SK-N-MC (cell line): ENCODE measurements around the gene TMCO2.
"Not testable (repeated sequence)": the region's sequence is repeated elsewhere in the genome, so short reads cannot be mapped to it uniquely, and the experiment has no call there.

Source experiments
- DNase-seq: peaks from one replicate; pipeline ENCODE4 v3.0.0-alpha.2; 2011; ENCODE audit warnings: low read depth, low spot score
- H3K27ac ChIP-seq: fragments of 200-600 bp; sonication (generic); 2 replicates; pipeline ENCODE4 v1.5.1; 2016; ENCODE audit warnings: mixed run types
- H3K36me3 ChIP-seq: fragments of 200-600 bp; sonication (generic); 2 replicates; pipeline ENCODE4 v1.6.1; 2017; ENCODE audit warnings: antibody characterized with exemption, low read length, mixed read lengths; ENCODE audit not compliant: insufficient read depth
- H3K4me3 ChIP-seq: fragments of 200-600 bp; sonication (generic); 2 replicates; pipeline ENCODE4 v1.5.1; 2016
- H3K9ac ChIP-seq: fragments of 200-600 bp; sonication (generic); 2 replicates; pipeline ENCODE4 v1.8.0; 2017; ENCODE audit warnings: mixed run types, mixed read lengths; ENCODE audit not compliant: insufficient read length
- H3K9me3 ChIP-seq: fragments of 200-600 bp; sonication (generic); 2 replicates; pipeline ENCODE4 v1.6.1; 2017; ENCODE audit warnings: low read depth, mild to moderate bottlenecking, antibody characterized with exemption, low read length, moderate library complexity, mixed read lengths
- EZH2 ChIP-seq: fragments of 200-600 bp; sonication (generic); IDR thresholded peaks from one replicate; pipeline ENCODE4 v1.6.1; 2017; ENCODE audit warnings: antibody characterized with exemption
- FOXP2 ChIP-seq: optimal IDR thresholded peaks from 2 replicates; pipeline ENCODE3; 2011; ENCODE audit warnings: mild to moderate bottlenecking, moderate library complexity; ENCODE audit not compliant: insufficient read depth; ENCODE audit errors: extremely low read length, control extremely low read depth
- POLR2AphosphoS5 ChIP-seq: IDR thresholded peaks from 2 replicates; pipeline ENCODE4 v1.6.1; 2012; ENCODE audit warnings: mild to moderate bottlenecking, low read depth, low read length, borderline replicate concordance

TMCO2 gene

GRCh38 chr1:40247655-40248054, at the start of gene TMCO2:
TMCO2 (plus strand) TSS chr1:40247937; CDS start chr1:40247994, 57 bp downstream.
- TF ChIP-seq EZH2 (no peak), FOXP2 (no peak), POLR2AphosphoS5 (no peak)
- no peak within 1 kb of the TSS for H3K27ac ChIP-seq
- no peak within 1 kb of the TSS for H3K4me3 ChIP-seq
- no peak within 1 kb of the TSS for H3K9ac ChIP-seq
- H3K9me3 ChIP-seq, result no peaks in the 10 kb centered on the region
- DNase-seq, result no peak
- H3K36me3 ChIP-seq, result no peaks in the 10 kb centered on the region

GRCh38 chr1:40199126-40199525, 48.6 kb upstream of the TMCO2 start:
- Histone ChIP-seq H3K9ac (no peak overlapping the region), H3K36me3 (peaks cover 25% of the 10 kb centered on the region), H3K4me3 (no peak overlapping the region), H3K9me3 (no peaks in the 10 kb centered on the region), H3K27ac (no peak overlapping the region)
- DNase-seq, result no peak
- TF ChIP-seq FOXP2 (no peak), POLR2AphosphoS5 (no peak), EZH2 (no peak)

- Histone ChIP-seq H3K36me3 (no peaks in the 10 kb centered on the region), H3K9ac (no peak overlapping the region), H3K9me3 (no peaks in the 10 kb centered on the region), H3K27ac (no peak overlapping the region), H3K4me3 (no peak overlapping the region)
- TF ChIP-seq EZH2 (no peak), FOXP2 (no peak), POLR2AphosphoS5 (no peak)
- DNase-seq, result no peak
Observed at GRCh38 chr1:40204856-40205255, 42.9 kb upstream of the TMCO2 start.

- no peak overlapping the region for H3K4me3 ChIP-seq
- H3K36me3 ChIP-seq, result peaks cover 10% of the 10 kb centered on the region
- DNase-seq, result no peak
- no peaks in the 10 kb centered on the region for H3K9me3 ChIP-seq
- no peak overlapping the region for H3K27ac ChIP-seq
- H3K9ac ChIP-seq, result no peak overlapping the region
- no peak for TF ChIP-seq FOXP2
Observed at GRCh38 chr1:40210511-40211204, 37.1 kb upstream of the TMCO2 start.

DNA sequence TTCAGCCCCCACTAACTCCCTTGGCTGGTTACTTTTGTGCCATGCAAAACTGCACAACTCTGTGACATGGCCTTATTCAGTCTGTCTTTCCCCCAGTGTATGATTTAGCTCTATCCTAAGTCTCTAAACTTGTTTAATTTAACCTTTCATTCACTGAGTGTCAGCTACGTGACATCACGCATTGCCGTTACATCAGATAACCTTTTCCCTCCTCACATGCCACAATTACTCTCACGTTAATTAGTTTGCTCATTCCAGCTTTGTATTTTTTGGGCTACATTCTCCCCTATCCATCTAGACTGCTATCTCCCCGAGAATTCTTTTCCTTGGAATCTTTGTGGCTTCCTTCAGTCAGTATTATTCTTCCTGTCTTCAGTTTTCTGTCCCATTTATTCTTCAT, 29.4 kb upstream of the TMCO2 start:
- Histone ChIP-seq H3K4me3 (no peak overlapping the region), H3K27ac (no peak overlapping the region; the same call in 1 of the 2 replicates), H3K9me3 (no peaks in the 10 kb centered on the region), H3K36me3 (peaks cover 12% of the 10 kb centered on the region), H3K9ac (no peak overlapping the region)
- no peak for DNase-seq
- TF ChIP-seq POLR2AphosphoS5 (no peak), FOXP2 (no peak), EZH2 (no peak)

DNA sequence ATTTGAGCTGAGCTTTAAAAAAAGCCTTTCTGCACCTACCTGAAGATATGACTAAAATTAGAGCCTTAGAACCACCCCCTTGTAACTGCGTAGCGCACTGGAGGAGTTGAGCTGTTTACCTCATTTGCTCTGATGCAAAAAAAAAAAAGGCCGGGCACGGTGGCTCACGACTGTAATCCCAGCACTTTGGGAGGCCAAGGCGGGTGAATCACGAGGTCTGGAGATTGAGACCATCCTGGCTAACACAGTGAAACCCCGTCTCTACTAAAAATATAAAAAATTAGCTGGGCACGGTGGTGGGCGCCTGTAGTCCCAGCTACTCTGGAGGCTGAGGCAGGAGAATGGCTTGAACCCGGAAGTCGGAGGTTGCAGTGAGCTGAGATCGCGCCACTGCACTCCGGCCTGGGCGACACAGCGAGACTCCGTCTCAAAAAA, 26.2 kb upstream of the TMCO2 start:
- H3K9me3 ChIP-seq, H3K9ac ChIP-seq, H3K27ac ChIP-seq, DNase-seq, H3K36me3 ChIP-seq, H3K4me3 ChIP-seq: not testable (repeated sequence)

DNA sequence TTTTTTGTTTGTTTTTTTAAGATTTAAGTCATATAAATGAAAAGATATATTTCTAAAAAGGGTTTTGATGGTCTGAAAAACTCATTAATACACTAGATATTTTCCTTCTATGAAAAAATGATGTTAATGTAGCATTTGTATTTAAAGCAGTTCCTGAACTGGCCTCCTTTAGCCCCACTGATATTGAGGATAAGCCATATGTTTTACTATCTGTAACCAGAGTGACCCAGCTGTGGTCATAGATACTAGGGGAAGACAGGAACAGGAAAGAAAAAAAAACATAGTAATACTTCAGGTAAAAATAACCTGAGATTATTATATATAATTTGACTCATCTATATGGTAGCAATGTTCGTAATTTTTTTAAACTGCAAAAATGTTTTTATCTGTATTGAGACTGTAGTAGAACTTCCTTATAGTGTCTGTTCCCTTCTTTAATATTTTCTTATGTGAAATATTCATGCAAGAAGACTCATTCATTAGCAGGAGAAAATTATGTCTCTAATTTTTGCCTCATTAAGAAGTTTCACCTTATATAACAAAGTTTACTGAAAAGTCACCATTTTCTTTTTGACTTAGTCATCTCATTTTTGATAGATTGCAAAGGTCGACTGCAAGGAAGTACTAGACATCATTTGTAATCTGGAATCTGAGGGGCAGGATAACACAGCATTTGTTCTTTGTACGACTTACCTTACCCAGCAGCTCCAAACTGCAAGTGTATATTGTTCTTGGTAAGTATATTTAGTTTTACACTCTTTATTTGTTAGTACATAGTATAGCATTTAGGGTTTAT, 25.6 kb upstream of the TMCO2 start:
- TF ChIP-seq POLR2AphosphoS5 (no peak), FOXP2 (no peak)
- Histone ChIP-seq H3K9ac (no peak overlapping the region), H3K4me3 (no peak overlapping the region), H3K36me3 (peaks cover 7% of the 10 kb centered on the region), H3K27ac (no peak overlapping the region), H3K9me3 (no peaks in the 10 kb centered on the region)
- DNase-seq, result no peak

DNA sequence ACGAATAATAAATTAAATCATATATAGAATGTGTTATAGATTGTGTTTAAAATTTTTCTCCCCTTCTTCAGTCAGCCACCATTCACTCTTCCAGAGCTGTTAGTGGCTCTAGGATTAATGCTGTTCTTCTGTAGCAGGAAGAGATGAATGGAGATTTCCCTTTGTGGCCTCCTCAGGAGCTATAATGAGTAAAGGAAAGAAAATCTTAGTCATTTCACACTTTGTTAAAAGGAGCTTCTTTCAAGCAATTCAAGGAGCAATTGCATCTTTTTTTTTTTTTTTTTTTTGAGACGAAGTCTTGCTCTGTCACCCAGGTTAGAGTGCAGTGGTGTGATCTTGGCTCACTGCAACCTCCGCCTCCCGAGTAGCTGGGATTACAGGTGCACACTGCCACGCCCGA, 23.7 kb upstream of the TMCO2 start:
- Histone ChIP-seq H3K36me3 (peaks cover 10% of the 10 kb centered on the region), H3K27ac (no peak overlapping the region), H3K4me3 (no peak overlapping the region), H3K9me3 (no peaks in the 10 kb centered on the region), H3K9ac (no peak overlapping the region)
- no peak for DNase-seq
- TF ChIP-seq EZH2 (no peak), POLR2AphosphoS5 (no peak), FOXP2 (no peak)

- no peak for DNase-seq
- peaks cover 19% of the 10 kb centered on the region for H3K36me3 ChIP-seq
- TF ChIP-seq EZH2 (no peak), FOXP2 (no peak), POLR2AphosphoS5 (no peak)
- no peak overlapping the region for H3K27ac ChIP-seq
- no peak overlapping the region for H3K4me3 ChIP-seq
- H3K9me3 ChIP-seq, result no peaks in the 10 kb centered on the region
- H3K9ac ChIP-seq, result no peak overlapping the region
Observed at GRCh38 chr1:40226192-40226591, 21.5 kb upstream of the TMCO2 start.
